ENCODE measurements around the gene UROS.

GRCh38 chr10:125840955-125841354, 17.9 kb upstream of the UROS start:
- TF ChIP-seq CTCF (conservative IDR thresholded peaks at IDR 0.05 in 1 of 2, IDR thresholded peaks at IDR 0.05 in 1 of 2; ENCODE audit: extremely low read depth in 1 of 2, insufficient read depth in 1 of 2, low read depth in 1 of 2, low read length in 2 of 2) (no peak), EZH2 (IDR thresholded peaks at IDR 0.05; ENCODE audit: borderline replicate concordance, low read length) (no peak)
